ENCODE measurements around the gene MACROH2A1.

GRCh38 chr5:135400866-135401265 lies 1.8 kb upstream of the MACROH2A1 start:
- TF ChIP-seq CTCF (conservative IDR thresholded peaks at IDR 0.05; ENCODE audit: low read depth in 2 of 2) (no peak), STAT1 (IDR thresholded peaks at IDR 0.05; ENCODE audit: unreplicated experiment) (no peak), EZH2 (IDR thresholded peaks at IDR 0.05; ENCODE audit: low read depth, unreplicated experiment) (no peak), EZH2phosphoT487 (IDR thresholded peaks at IDR 0.05; ENCODE audit: unreplicated experiment) (no peak), ZNF462 (CRISPR knock-in tag; IDR thresholded peaks at IDR 0.05) (no peak), CREB1 (CRISPR knock-in tag; IDR thresholded peaks at IDR 0.05; ENCODE audit: low read depth) (no peak), POLR2AphosphoS5 (IDR thresholded peaks at IDR 0.05; ENCODE audit: low read depth) (no peak), ZNF114 (CRISPR knock-in tag; IDR thresholded peaks at IDR 0.05) (no peak), ETS1 (IDR thresholded peaks at IDR 0.05) (no peak)
- TF ChIP-seq, protein P1, sequence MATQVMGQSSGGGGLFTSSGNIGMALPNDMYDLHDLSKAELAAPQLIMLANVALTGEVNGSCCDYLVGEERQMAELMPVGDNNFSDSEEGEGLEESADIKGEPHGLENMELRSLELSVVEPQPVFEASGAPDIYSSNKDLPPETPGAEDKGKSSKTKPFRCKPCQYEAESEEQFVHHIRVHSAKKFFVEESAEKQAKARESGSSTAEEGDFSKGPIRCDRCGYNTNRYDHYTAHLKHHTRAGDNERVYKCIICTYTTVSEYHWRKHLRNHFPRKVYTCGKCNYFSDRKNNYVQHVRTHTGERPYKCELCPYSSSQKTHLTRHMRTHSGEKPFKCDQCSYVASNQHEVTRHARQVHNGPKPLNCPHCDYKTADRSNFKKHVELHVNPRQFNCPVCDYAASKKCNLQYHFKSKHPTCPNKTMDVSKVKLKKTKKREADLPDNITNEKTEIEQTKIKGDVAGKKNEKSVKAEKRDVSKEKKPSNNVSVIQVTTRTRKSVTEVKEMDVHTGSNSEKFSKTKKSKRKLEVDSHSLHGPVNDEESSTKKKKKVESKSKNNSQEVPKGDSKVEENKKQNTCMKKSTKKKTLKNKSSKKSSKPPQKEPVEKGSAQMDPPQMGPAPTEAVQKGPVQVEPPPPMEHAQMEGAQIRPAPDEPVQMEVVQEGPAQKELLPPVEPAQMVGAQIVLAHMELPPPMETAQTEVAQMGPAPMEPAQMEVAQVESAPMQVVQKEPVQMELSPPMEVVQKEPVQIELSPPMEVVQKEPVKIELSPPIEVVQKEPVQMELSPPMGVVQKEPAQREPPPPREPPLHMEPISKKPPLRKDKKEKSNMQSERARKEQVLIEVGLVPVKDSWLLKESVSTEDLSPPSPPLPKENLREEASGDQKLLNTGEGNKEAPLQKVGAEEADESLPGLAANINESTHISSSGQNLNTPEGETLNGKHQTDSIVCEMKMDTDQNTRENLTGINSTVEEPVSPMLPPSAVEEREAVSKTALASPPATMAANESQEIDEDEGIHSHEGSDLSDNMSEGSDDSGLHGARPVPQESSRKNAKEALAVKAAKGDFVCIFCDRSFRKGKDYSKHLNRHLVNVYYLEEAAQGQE (IDR thresholded peaks at IDR 0.05; ENCODE audit: unreplicated experiment): no peak

Measured in GM23338 (cell line).